SK-N-SH treated with all-trans-retinoic acid at 6 μM for 48 hours (cell line): ENCODE measurements around the gene EHD4.

Experiments used
- ATAC-seq: fragments of 200-7000 bp; cut with Tn5 transposase; 3 replicates; pipeline ENCODE4 v1.9.1; 2020; ENCODE audit warnings: mild to moderate bottlenecking, moderate library complexity
- ARNTL ChIP-seq: fragments of 450-650 bp; formaldehyde crosslinking; IDR thresholded peaks from 2 replicates; pipeline ENCODE4 v1.5.0; 2020; ENCODE audit warnings: low read depth, mild to moderate bottlenecking, moderate library complexity, borderline replicate concordance
- BACH2 ChIP-seq: fragments of 250-450 bp; sonication (Bioruptor Pico); IDR thresholded peaks from 2 replicates; pipeline ENCODE4 v1.9.0; 2021; ENCODE audit warnings: mild to moderate bottlenecking, borderline replicate concordance
- CSDC2 ChIP-seq: fragments of 250-450 bp; sonication (Bioruptor Pico); IDR thresholded peaks from 2 replicates; pipeline ENCODE4 v1.5.0; 2020; ENCODE audit warnings: mild to moderate bottlenecking, moderate library complexity
- GLIS3 ChIP-seq: fragments of 250-450 bp; sonication (Bioruptor Pico); IDR thresholded peaks from 2 replicates; pipeline ENCODE4 v1.5.0; 2020; ENCODE audit warnings: mild to moderate bottlenecking, moderate library complexity
- ISL1 ChIP-seq: fragments of 250-450 bp; sonication (Bioruptor Pico); IDR thresholded peaks from 2 replicates; pipeline ENCODE4 v2.1.2; 2022; ENCODE audit warnings: mild to moderate bottlenecking, moderate library complexity
- OSR1 ChIP-seq: fragments of 250-450 bp; sonication (Bioruptor Pico); IDR thresholded peaks from 2 replicates; pipeline ENCODE4 v1.8.0; 2022; ENCODE audit warnings: moderate library complexity, mild to moderate bottlenecking, inconsistent platforms
- PPARA ChIP-seq: fragments of 250-450 bp; sonication (Bioruptor Pico); IDR thresholded peaks from 2 replicates; pipeline ENCODE4 v1.5.0; 2020; ENCODE audit warnings: mild to moderate bottlenecking, borderline replicate concordance
- RARB ChIP-seq: fragments of 250-450 bp; sonication (Bioruptor Pico); IDR thresholded peaks from 2 replicates; pipeline ENCODE4 v1.8.0; 2021; ENCODE audit warnings: mild to moderate bottlenecking, moderate library complexity
- SNAI2 ChIP-seq: fragments of 250-450 bp; sonication (Bioruptor Pico); IDR thresholded peaks from 2 replicates; pipeline ENCODE4 v1.5.0; 2020; ENCODE audit warnings: mild to moderate bottlenecking, moderate library complexity
- TCF4 ChIP-seq: fragments of 250-450 bp; sonication (Bioruptor Pico); IDR thresholded peaks from 2 replicates; pipeline ENCODE4 v1.8.0; 2021; ENCODE audit warnings: mild to moderate bottlenecking, moderate library complexity, borderline replicate concordance
- TOX ChIP-seq: fragments of 250-450 bp; sonication (Bioruptor Pico); IDR thresholded peaks from 2 replicates; pipeline ENCODE4 v1.8.0; 2021; ENCODE audit warnings: mild to moderate bottlenecking, moderate library complexity, borderline replicate concordance
- ZC3H10 ChIP-seq: fragments of 250-450 bp; sonication (Bioruptor Pico); IDR thresholded peaks from 2 replicates; pipeline ENCODE4 v1.5.1; 2021; ENCODE audit warnings: mild to moderate bottlenecking, moderate library complexity
- ZFP3 ChIP-seq: fragments of 250-450 bp; sonication (Bioruptor Pico); IDR thresholded peaks from 2 replicates; pipeline ENCODE4 v1.5.0; 2020; ENCODE audit warnings: mild to moderate bottlenecking, moderate library complexity
- ZFP30 ChIP-seq: fragments of 450-650 bp; formaldehyde crosslinking; IDR thresholded peaks from 2 replicates; pipeline ENCODE4 v1.5.0; 2022; ENCODE audit warnings: mild to moderate bottlenecking, moderate library complexity
- ZNF565 ChIP-seq: fragments of 450-650 bp; formaldehyde crosslinking; conservative IDR thresholded peaks from 2 replicates; pipeline ENCODE4 v1.5.0; 2020; ENCODE audit warnings: low read depth, mild to moderate bottlenecking, moderate library complexity
- ZNF70 ChIP-seq: fragments of 450-650 bp; formaldehyde crosslinking; IDR thresholded peaks from 2 replicates; pipeline ENCODE4 v1.5.0; 2020; ENCODE audit warnings: mild to moderate bottlenecking, moderate library complexity
- ZNF8 ChIP-seq: fragments of 450-650 bp; formaldehyde crosslinking; IDR thresholded peaks from 2 replicates; pipeline ENCODE4 v1.5.0; 2020; ENCODE audit warnings: mild to moderate bottlenecking, moderate library complexity
- TF ChIP-seq, protein P1 (sequence below): fragments of 250-450 bp; sonication (Bioruptor Pico); IDR thresholded peaks from 2 replicates; pipeline ENCODE4 v1.5.1; 2021; ENCODE audit warnings: mild to moderate bottlenecking, moderate library complexity
- TF ChIP-seq, protein P2 (sequence below): fragments of 250-450 bp; sonication (Bioruptor Pico); IDR thresholded peaks from 2 replicates; pipeline ENCODE4 v1.8.0; 2020; ENCODE audit warnings: mild to moderate bottlenecking, moderate library complexity, borderline replicate concordance
- TF ChIP-seq, protein P3 (sequence below): fragments of 250-450 bp; sonication (Bioruptor Pico); IDR thresholded peaks from 2 replicates; pipeline ENCODE4 v1.8.0; 2021; ENCODE audit warnings: low read depth, mild to moderate bottlenecking, moderate library complexity, borderline replicate concordance
- TF ChIP-seq, protein P4 (sequence below): fragments of 250-450 bp; sonication (Bioruptor Pico); IDR thresholded peaks from 2 replicates; pipeline ENCODE4 v1.5.0; 2020; ENCODE audit warnings: mild to moderate bottlenecking, moderate library complexity

Gene EHD4

DNA sequence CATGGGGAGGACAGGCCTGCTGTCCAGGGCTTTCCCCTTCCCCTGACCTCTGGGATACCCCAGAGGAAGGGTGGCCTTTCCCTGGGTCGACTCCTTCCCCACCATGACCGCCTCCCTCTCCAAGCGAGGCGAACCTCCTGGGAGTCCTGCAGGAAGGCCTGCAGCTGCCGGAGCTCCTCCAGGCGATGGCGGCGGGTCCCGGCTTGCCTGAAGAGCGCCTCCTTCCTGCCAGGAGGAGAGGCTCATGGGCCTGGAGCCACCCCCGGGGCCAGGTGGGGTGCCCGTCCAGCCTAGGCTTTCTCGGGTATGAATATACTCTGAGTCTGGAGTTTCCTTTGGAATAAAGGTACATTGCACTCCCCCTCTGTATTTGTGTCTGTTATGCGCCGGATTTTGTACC, 113.6 kb downstream of the EHD4 start:
- TF ChIP-seq ZNF8 (CRISPR knock-in tag) (no peak), OSR1 (no peak), ZNF70 (no peak), CSDC2 (CRISPR knock-in tag) (no peak), ISL1 (CRISPR knock-in tag) (no peak), TCF4 (CRISPR knock-in tag) (no peak), ZC3H10 (CRISPR knock-in tag) (no peak), ARNTL (no peak), ZNF565 (CRISPR knock-in tag) (no peak), PPARA (CRISPR knock-in tag) (no peak)
- TF ChIP-seq, protein P1, sequence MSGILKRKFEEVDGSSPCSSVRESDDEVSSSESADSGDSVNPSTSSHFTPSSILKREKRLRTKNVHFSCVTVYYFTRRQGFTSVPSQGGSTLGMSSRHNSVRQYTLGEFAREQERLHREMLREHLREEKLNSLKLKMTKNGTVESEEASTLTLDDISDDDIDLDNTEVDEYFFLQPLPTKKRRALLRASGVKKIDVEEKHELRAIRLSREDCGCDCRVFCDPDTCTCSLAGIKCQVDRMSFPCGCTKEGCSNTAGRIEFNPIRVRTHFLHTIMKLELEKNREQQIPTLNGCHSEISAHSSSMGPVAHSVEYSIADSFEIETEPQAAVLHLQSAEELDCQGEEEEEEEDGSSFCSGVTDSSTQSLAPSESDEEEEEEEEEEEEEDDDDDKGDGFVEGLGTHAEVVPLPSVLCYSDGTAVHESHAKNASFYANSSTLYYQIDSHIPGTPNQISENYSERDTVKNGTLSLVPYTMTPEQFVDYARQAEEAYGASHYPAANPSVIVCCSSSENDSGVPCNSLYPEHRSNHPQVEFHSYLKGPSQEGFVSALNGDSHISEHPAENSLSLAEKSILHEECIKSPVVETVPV (CRISPR knock-in tag), result no peak
- TF ChIP-seq, protein P2, sequence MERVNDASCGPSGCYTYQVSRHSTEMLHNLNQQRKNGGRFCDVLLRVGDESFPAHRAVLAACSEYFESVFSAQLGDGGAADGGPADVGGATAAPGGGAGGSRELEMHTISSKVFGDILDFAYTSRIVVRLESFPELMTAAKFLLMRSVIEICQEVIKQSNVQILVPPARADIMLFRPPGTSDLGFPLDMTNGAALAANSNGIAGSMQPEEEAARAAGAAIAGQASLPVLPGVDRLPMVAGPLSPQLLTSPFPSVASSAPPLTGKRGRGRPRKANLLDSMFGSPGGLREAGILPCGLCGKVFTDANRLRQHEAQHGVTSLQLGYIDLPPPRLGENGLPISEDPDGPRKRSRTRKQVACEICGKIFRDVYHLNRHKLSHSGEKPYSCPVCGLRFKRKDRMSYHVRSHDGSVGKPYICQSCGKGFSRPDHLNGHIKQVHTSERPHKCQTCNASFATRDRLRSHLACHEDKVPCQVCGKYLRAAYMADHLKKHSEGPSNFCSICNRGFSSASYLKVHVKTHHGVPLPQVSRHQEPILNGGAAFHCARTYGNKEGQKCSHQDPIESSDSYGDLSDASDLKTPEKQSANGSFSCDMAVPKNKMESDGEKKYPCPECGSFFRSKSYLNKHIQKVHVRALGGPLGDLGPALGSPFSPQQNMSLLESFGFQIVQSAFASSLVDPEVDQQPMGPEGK (CRISPR knock-in tag), result no peak
- TF ChIP-seq, protein P3, sequence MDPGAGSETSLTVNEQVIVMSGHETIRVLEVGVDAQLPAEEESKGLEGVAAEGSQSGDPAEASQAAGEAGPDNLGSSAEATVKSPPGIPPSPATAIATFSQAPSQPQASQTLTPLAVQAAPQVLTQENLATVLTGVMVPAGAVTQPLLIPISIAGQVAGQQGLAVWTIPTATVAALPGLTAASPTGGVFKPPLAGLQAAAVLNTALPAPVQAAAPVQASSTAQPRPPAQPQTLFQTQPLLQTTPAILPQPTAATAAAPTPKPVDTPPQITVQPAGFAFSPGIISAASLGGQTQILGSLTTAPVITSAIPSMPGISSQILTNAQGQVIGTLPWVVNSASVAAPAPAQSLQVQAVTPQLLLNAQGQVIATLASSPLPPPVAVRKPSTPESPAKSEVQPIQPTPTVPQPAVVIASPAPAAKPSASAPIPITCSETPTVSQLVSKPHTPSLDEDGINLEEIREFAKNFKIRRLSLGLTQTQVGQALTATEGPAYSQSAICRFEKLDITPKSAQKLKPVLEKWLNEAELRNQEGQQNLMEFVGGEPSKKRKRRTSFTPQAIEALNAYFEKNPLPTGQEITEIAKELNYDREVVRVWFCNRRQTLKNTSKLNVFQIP, result no peak
- TF ChIP-seq, all 23 proteins: peak for 0

DNA sequence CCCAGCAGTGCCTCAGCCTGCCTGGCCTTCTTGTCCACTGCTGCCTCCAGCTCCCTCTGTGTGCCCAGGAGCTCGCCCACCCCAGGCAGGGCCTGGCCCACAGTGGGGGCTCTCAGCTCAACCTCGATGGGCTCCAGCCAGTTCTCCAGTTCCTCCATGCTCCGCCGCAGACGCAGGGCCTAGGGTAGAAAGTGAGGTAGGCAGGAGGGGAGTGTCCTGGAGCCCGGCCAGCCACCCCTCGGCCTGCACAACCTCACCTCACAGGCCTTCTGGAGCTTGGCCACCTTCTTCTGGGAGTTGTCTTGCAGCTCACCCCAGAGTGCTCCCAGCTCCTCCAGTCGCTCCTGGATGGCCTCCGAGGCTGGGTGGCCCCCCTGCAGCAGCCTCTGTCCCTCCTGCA, 115.0 kb downstream of the EHD4 start:
- no peak for ATAC-seq
- TF ChIP-seq ZFP3 (CRISPR knock-in tag) (no peak), TOX (CRISPR knock-in tag) (no peak), RARB (CRISPR knock-in tag) (no peak), ZNF8 (CRISPR knock-in tag) (no peak), ARNTL (no peak), TCF4 (CRISPR knock-in tag) (no peak), ZNF565 (CRISPR knock-in tag) (no peak), ISL1 (CRISPR knock-in tag) (no peak), BACH2 (CRISPR knock-in tag) (no peak), PPARA (CRISPR knock-in tag) (no peak), OSR1 (no peak), ZC3H10 (CRISPR knock-in tag) (no peak), ZFP30 (no peak), SNAI2 (CRISPR knock-in tag) (no peak), CSDC2 (CRISPR knock-in tag) (no peak), GLIS3 (CRISPR knock-in tag) (no peak)
- TF ChIP-seq, protein P4, sequence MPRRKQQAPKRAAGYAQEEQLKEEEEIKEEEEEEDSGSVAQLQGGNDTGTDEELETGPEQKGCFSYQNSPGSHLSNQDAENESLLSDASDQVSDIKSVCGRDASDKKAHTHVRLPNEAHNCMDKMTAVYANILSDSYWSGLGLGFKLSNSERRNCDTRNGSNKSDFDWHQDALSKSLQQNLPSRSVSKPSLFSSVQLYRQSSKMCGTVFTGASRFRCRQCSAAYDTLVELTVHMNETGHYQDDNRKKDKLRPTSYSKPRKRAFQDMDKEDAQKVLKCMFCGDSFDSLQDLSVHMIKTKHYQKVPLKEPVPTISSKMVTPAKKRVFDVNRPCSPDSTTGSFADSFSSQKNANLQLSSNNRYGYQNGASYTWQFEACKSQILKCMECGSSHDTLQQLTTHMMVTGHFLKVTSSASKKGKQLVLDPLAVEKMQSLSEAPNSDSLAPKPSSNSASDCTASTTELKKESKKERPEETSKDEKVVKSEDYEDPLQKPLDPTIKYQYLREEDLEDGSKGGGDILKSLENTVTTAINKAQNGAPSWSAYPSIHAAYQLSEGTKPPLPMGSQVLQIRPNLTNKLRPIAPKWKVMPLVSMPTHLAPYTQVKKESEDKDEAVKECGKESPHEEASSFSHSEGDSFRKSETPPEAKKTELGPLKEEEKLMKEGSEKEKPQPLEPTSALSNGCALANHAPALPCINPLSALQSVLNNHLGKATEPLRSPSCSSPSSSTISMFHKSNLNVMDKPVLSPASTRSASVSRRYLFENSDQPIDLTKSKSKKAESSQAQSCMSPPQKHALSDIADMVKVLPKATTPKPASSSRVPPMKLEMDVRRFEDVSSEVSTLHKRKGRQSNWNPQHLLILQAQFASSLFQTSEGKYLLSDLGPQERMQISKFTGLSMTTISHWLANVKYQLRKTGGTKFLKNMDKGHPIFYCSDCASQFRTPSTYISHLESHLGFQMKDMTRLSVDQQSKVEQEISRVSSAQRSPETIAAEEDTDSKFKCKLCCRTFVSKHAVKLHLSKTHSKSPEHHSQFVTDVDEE (CRISPR knock-in tag), result no peak
- TF ChIP-seq, protein P1 (CRISPR knock-in tag), result no peak
- TF ChIP-seq, protein P3, result no peak
- TF ChIP-seq, protein P2 (CRISPR knock-in tag), result no peak

More for the DNA sequence above, 113.6 kb downstream of the EHD4 start:
- no peak for ATAC-seq
